PC-3 (cell line): ENCODE data around the gene AK8. TPM values are rescaled to one million over a fixed set of nuclear protein-coding genes. Genes with fewer than 3 reads are reported as not detected.

ENCODE experiments used
- ATAC-seq: fragments of 200-7000 bp; cut with Tn5 transposase; 2 replicates; pipeline ENCODE4 v1.9.1; 2020; ENCODE audit warnings: mild to moderate bottlenecking, moderate library complexity
- BruUV-seq: library from RNA; stranded (reverse); fragments of 400-500 nt; replicated peaks from 2 replicates; lab custom pipeline; 2021; lab: Mats Ljungman, UMichigan
- CTCF ChIA-PET: fragments of 300-600 bp; sonication (Branson Sonifier 250); formaldehyde crosslinking; loops from one replicate; lab custom pipeline; 2022; ENCODE audit warnings: antibody characterized with exemption; lab: Charles Lee
- POLR2A ChIA-PET: fragments of 300-600 bp; sonication (Branson Sonifier 250); formaldehyde crosslinking; loops from one replicate; lab custom pipeline; 2022; ENCODE audit warnings: antibody characterized with exemption; ENCODE audit not compliant: unreplicated experiment; lab: Charles Lee
- DNase-seq: peaks from one replicate; pipeline ENCODE4 v3.0.0-alpha.2; 2015
- H2AFZ ChIP-seq: fragments of 300-600 bp; sonication (generic); 2 replicates; pipeline ENCODE4 v1.6.0; 2016; ENCODE audit warnings: antibody characterized with exemption, low read length
- H3F3A ChIP-seq: fragments of 300-600 bp; sonication (generic); one replicate; pipeline ENCODE4 v1.6.0; 2017; ENCODE audit warnings: antibody characterized with exemption, low read length, control low read depth, mild to moderate bottlenecking; ENCODE audit not compliant: unreplicated experiment
- H3K27ac ChIP-seq: fragments of 300-600 bp; sonication (generic); 2 replicates; pipeline ENCODE4 v1.5.1; 2016; ENCODE audit warnings: mild to moderate bottlenecking, low read length
- H3K27me3 ChIP-seq: fragments of 300-600 bp; sonication (generic); 2 replicates; pipeline ENCODE4 v1.6.1; 2016; ENCODE audit warnings: low read length, mixed read lengths
- H3K36me3 ChIP-seq: fragments of 300-600 bp; sonication (generic); 2 replicates; pipeline ENCODE4 v1.6.1; 2016; ENCODE audit warnings: low read depth, mixed run types, low read length, mixed read lengths
- H3K4me1 ChIP-seq: fragments of 300-600 bp; sonication (generic); 2 replicates; pipeline ENCODE4 v1.5.1; 2016; ENCODE audit warnings: low read length; ENCODE audit not compliant: insufficient read depth
- H3K4me2 ChIP-seq: fragments of 300-600 bp; sonication (generic); 2 replicates; pipeline ENCODE4 v1.6.0; 2016; ENCODE audit warnings: low read length
- H3K4me3 ChIP-seq: fragments of 300-600 bp; sonication (generic); 2 replicates; pipeline ENCODE4 v1.5.1; 2016; ENCODE audit warnings: mild to moderate bottlenecking, low read length, mixed read lengths
- H3K79me2 ChIP-seq: fragments of 300-600 bp; sonication (generic); 2 replicates; pipeline ENCODE4 v1.6.1; 2017; ENCODE audit warnings: low read length, mixed read lengths
- H3K9ac ChIP-seq: fragments of 300-600 bp; sonication (generic); 2 replicates; pipeline ENCODE4 v1.6.0; 2016; ENCODE audit warnings: mild to moderate bottlenecking, low read length
- H3K9me2 ChIP-seq: fragments of 300-600 bp; sonication (generic); replicated peaks from 2 replicates; pipeline ENCODE4 v1.6.1; 2016; ENCODE audit warnings: mixed run types, low read length, mixed read lengths
- H3K9me3 ChIP-seq: fragments of 300-600 bp; sonication (generic); 2 replicates; pipeline ENCODE4 v1.6.1; 2016; ENCODE audit warnings: low read length, mixed read lengths
- H4K20me1 ChIP-seq: fragments of 300-600 bp; sonication (generic); 2 replicates; pipeline ENCODE4 v1.6.1; 2016; ENCODE audit warnings: low read length, mixed read lengths
- CTCF ChIP-seq: fragments of 300-600 bp; sonication (generic); conservative IDR thresholded peaks from 2 replicates; pipeline ENCODE4 v1.5.1; 2017; ENCODE audit warnings: antibody characterized with exemption, low read depth, mild to moderate bottlenecking, low read length
- EZH2 ChIP-seq: fragments of 300-600 bp; sonication (generic); IDR thresholded peaks from one replicate; pipeline ENCODE4 v1.6.1; 2017; ENCODE audit warnings: antibody characterized with exemption, mild to moderate bottlenecking, low read length; ENCODE audit not compliant: unreplicated experiment
- EZH2phosphoT487 ChIP-seq: fragments of 300-600 bp; sonication (generic); IDR thresholded peaks from 2 replicates; pipeline ENCODE4 v1.6.1; 2018; ENCODE audit warnings: mild to moderate bottlenecking, antibody characterized with exemption, low read length, borderline replicate concordance
- intact Hi-C: fragments of 100-400 bp; cut with micrococcal nuclease; formaldehyde crosslinking; loops from 2 replicates; pipeline ENCODE4 v1.9.0; 2023
- total RNA-seq: library from RNA; depleted of rRNA; stranded (reverse); fragments of >200 nt; gene quantifications from 2 replicates; pipeline ENCODE4 v1.2.3, GENCODE V29; 2014

The AK8 gene
- total RNA-seq, 1 experiment from 2014 or later, result 0.55 TPM

- TF ChIP-seq EZH2phosphoT487 (no peak), CTCF (no peak)
- Histone ChIP-seq H3K9me3 (no peaks in the 10 kb centered on the region), H3K9ac (no peak overlapping the region), H3K36me3 (peaks cover 6% of the 10 kb centered on the region), H3K9me2 (no peaks in the 10 kb centered on the region), H3F3A (no peaks in the 10 kb centered on the region), H3K27me3 (no peaks in the 10 kb centered on the region), H3K79me2 (no peaks in the 10 kb centered on the region), H3K4me1 (peaks cover 19% of the 10 kb centered on the region), H3K4me2 (no peak overlapping the region), H3K4me3 (no peak overlapping the region), H3K27ac (no peak overlapping the region), H2AFZ (no peak overlapping the region), H4K20me1 (no peaks in the 10 kb centered on the region)
- DNase-seq, result peak; percentile 35
- intact Hi-C loops, result no loop called here
- BruUV-seq, result no TSS peak
- ChIA-PET CTCF (no interaction called here), POLR2A (no interaction called here)
- peak; percentile 45; the same call in 1 of the 2 replicates for ATAC-seq
These were observed 17.1 kb upstream of the AK8 start for GRCh38 chr9:132894862-132895835.

GRCh38 chr9:132894346-132894745, 16.3 kb upstream of the AK8 start:
- Histone ChIP-seq H3K4me2 (peak overlapping the region; percentile 13; the same call in 1 of the 2 replicates), H3K79me2 (no peaks in the 10 kb centered on the region)

GRCh38 chr9:132892400-132892799, 14.3 kb upstream of the AK8 start:
- ATAC-seq (no peak), DNase-seq (no peak)
- BruUV-seq, result no TSS peak
- Histone ChIP-seq H3K4me3 (no peak overlapping the region), H3K9ac (no peak overlapping the region), H3K27me3 (no peaks in the 10 kb centered on the region), H4K20me1 (no peaks in the 10 kb centered on the region), H3K27ac (no peak overlapping the region), H3F3A (no peaks in the 10 kb centered on the region), H3K9me3 (no peaks in the 10 kb centered on the region), H2AFZ (no peak overlapping the region), H3K4me2 (no peak overlapping the region), H3K4me1 (peaks cover 19% of the 10 kb centered on the region), H3K79me2 (no peaks in the 10 kb centered on the region), H3K9me2 (no peaks in the 10 kb centered on the region), H3K36me3 (peaks cover 5% of the 10 kb centered on the region)
- POLR2A ChIA-PET, result interaction anchor here (0.9 kb wide), 1 partner anchor 52 kb away, joined by 4 read pairs; the partner anchor contains the start of gene TSC1
- CTCF ChIA-PET, result no interaction called here
- no peak for TF ChIP-seq EZH2phosphoT487
- no peak for TF ChIP-seq CTCF
- no peak for TF ChIP-seq EZH2
- intact Hi-C loops, result no loop called here

More at GRCh38 chr9:132894346-132894745, 16.3 kb upstream of the AK8 start:
- Histone ChIP-seq H2AFZ (no peak overlapping the region), H3K4me1 (peaks cover 19% of the 10 kb centered on the region), H3K27me3 (no peaks in the 10 kb centered on the region), H3K9me3 (no peaks in the 10 kb centered on the region), H3K4me3 (no peak overlapping the region), H4K20me1 (no peaks in the 10 kb centered on the region), H3F3A (no peaks in the 10 kb centered on the region), H3K36me3 (peaks cover 5% of the 10 kb centered on the region), H3K9me2 (no peaks in the 10 kb centered on the region), H3K9ac (no peak overlapping the region), H3K27ac (peak overlapping the region; percentile 23; the same call in 1 of the 2 replicates)
- CTCF ChIA-PET, result no interaction called here
- DNase-seq (peak; percentile 44), ATAC-seq (peak; percentile 60)
- BruUV-seq, result no TSS peak
- intact Hi-C loops, result no loop called here
- TF ChIP-seq EZH2 (no peak), EZH2phosphoT487 (no peak)
- POLR2A ChIA-PET, result no interaction called here
